K562 treated with DMSO at 1 percent for 12 hours (cell line): ENCODE results near the gene TAF11L4. TPM values are rescaled to one million over a fixed set of nuclear protein-coding genes. Genes with fewer than 3 reads are reported as not detected.

Experiments used
- total RNA-seq: library from RNA; unstranded; fragments of 300-600 nt; gene quantifications from 2 replicates; pipeline ENCODE4 v1.2.3, GENCODE V29; 2022; ENCODE audit not compliant: insufficient read depth

Gene TAF11L4
- not detected in 2 replicates for total RNA-seq

DNA sequence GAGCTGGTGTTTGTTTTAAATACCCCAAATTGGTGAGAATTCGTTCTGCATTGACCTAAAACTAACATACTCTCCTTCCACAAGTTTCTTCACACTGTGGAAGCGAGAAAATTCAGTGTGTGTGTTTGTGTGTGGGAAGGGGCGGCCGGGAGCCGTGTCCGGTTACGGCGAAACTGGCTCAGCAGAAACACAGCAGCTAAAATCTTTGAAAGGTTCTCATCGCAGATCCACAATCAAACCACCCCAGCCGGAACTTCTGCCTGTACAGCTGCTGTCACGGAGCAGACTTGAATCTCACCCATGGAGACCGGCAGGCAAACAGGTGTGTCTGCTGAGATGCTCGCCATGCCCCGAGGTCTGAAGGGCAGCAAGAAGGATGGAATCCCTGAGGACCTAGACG lies at the start of gene TAF11L4:
TAF11L4 (plus strand) TSS at position 301 of the 400 bp plus-strand sequence.

DNA sequence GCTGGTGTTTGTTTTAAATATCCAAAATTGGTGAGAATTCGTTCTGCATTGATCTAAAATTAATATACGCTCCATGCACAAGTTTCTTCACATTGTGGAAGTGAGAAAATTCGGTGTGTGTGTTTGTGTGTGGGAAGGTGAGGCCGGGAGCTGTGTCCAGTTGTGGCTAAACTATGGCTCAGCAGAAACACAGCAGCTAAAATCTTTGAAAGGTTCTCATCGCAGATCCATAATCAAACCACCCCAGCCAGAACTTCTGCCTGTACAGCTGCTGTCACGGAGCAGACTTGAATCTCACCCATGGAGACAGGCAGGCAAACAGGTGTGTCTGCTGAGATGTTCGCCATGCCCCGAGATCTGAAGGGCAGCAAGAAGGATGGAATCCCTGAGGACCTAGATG lies 23.7 kb upstream of the TAF11L4 start, which contains the start of gene TAF11L2:
TAF11L2 (plus strand) TSS at position 301 of the 400 bp plus-strand sequence.

DNA sequence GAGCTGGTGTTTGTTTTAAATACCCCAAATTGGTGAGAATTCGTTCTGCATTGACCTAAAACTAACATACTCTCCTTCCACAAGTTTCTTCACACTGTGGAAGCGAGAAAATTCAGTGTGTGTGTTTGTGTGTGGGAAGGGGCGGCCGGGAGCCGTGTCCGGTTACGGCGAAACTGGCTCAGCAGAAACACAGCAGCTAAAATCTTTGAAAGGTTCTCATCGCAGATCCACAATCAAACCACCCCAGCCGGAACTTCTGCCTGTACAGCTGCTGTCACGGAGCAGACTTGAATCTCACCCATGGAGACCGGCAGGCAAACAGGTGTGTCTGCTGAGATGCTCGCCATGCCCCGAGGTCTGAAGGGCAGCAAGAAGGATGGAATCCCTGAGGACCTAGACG lies 3.5 kb upstream of the TAF11L4 start, which contains the start of gene TAF11L3:
TAF11L3 (plus strand) TSS at position 301 of the 400 bp plus-strand sequence.

GRCh38 chr5:17524935-17525334 lies 3.3 kb downstream of the TAF11L4 start, which contains the start of gene TAF11L5:
Gene TAF11L5, plus strand, starts transcription at chr5:17525235.

GRCh38 chr5:17528369-17528768 lies 6.8 kb downstream of the TAF11L4 start, which contains the start of gene TAF11L6:
Gene TAF11L6, plus strand, starts transcription at chr5:17528669.

Other genes starting within 250 kb of the TAF11L4 start
- not detected in 2 replicates for gene TAF11L2, start 23.6 kb upstream of the TAF11L4 start, total RNA-seq
- not detected in 2 replicates for gene TAF11L3, start 3.4 kb upstream of the TAF11L4 start, total RNA-seq
- gene TAF11L5, start 3.4 kb downstream of the TAF11L4 start, total RNA-seq = not detected in 2 replicates
- not detected in 2 replicates for gene TAF11L6, start 6.9 kb downstream of the TAF11L4 start, total RNA-seq
- not detected in 2 replicates for gene TAF11L7, start 64.0 kb downstream of the TAF11L4 start, total RNA-seq
- not detected in 2 replicates for gene TAF11L8, start 69.2 kb downstream of the TAF11L4 start, total RNA-seq
- gene TAF11L9, start 72.6 kb downstream of the TAF11L4 start, total RNA-seq = not detected in 2 replicates
- not detected in 2 replicates for gene TAF11L10, start 76.0 kb downstream of the TAF11L4 start, total RNA-seq
- not detected in 2 replicates for gene TAF11L11, start 82.4 kb downstream of the TAF11L4 start, total RNA-seq
- not detected in 2 replicates for gene TAF11L12, start 88.6 kb downstream of the TAF11L4 start, total RNA-seq
- gene TAF11L13, start 110.3 kb downstream of the TAF11L4 start, total RNA-seq = not detected in 2 replicates
- gene TAF11L14, start 112.7 kb downstream of the TAF11L4 start, total RNA-seq = not detected in 2 replicates